HG03378 (cell line): ENCODE results near the gene UQCRH.
"Not testable (repeated sequence)": the region's sequence is repeated elsewhere in the genome, so short reads cannot be mapped to it uniquely, and the experiment has no call there.

Experiments used
- ATAC-seq: cut with Tn5 transposase; IDR thresholded peaks from one replicate; pipeline ENCODE4 v1.9.1; 2021; ENCODE audit warnings: mild to moderate bottlenecking, moderate library complexity; ENCODE audit not compliant: unreplicated experiment

UQCRH gene

GRCh38 chr1:46331786-46332540 is 28.5 kb downstream of the UQCRH start:
- not testable (repeated sequence) for ATAC-seq

GRCh38 chr1:46333300-46334029 is 30.0 kb downstream of the UQCRH start:
- ATAC-seq = peak; percentile 65

- ATAC-seq = no peak
Measured at GRCh38 chr1:46334030-46334384, 30.5 kb downstream of the UQCRH start.

- no peak for ATAC-seq
Measured at GRCh38 chr1:46335081-46335480, 31.6 kb downstream of the UQCRH start.

GRCh38 chr1:46337409-46337808 is 33.9 kb downstream of the UQCRH start:
- not testable (repeated sequence) for ATAC-seq

- ATAC-seq = peak; percentile 65
Measured at GRCh38 chr1:46340404-46341221, 37.1 kb downstream of the UQCRH start, which contains the start of gene NSUN4. TSS of gene NSUN4 (plus strand) at chr1:46340807. CDS start at chr1:46340827, 20 bp downstream.

- no peak for ATAC-seq
Measured at GRCh38 chr1:46341222-46342083, 38.0 kb downstream of the UQCRH start.

GRCh38 chr1:46342084-46342656 is 38.7 kb downstream of the UQCRH start:
- no peak for ATAC-seq

- no peak for ATAC-seq
Measured at GRCh38 chr1:46342677-46343350, 39.3 kb downstream of the UQCRH start.

GRCh38 chr1:46343351-46343695 is 39.8 kb downstream of the UQCRH start:
- no peak for ATAC-seq

- no peak for ATAC-seq
Measured at GRCh38 chr1:46343705-46344104, 40.2 kb downstream of the UQCRH start.

- ATAC-seq = no peak
Measured at GRCh38 chr1:46344481-46344880, 41.0 kb downstream of the UQCRH start.

- ATAC-seq = no peak
Measured at GRCh38 chr1:46345281-46345680, 41.8 kb downstream of the UQCRH start.

GRCh38 chr1:46352363-46352762 is 48.9 kb downstream of the UQCRH start:
- no peak for ATAC-seq

- ATAC-seq = not testable (repeated sequence)
Measured at GRCh38 chr1:46355920-46356319, 52.4 kb downstream of the UQCRH start.

- ATAC-seq = no peak
Measured at GRCh38 chr1:46362158-46362557, 58.7 kb downstream of the UQCRH start.

GRCh38 chr1:46363121-46363520 is 59.6 kb downstream of the UQCRH start:
- no peak for ATAC-seq

- ATAC-seq = no peak
Measured at GRCh38 chr1:46364612-46365011, 61.1 kb downstream of the UQCRH start.

- ATAC-seq = not testable (repeated sequence)
Measured at GRCh38 chr1:46365796-46366195, 62.3 kb downstream of the UQCRH start.
